Measurements from ENCODE around the gene RAB7B. TPM values are rescaled to one million over a fixed set of nuclear protein-coding genes. Genes with fewer than 3 reads are reported as not detected.

The RAB7B gene
- total and polyA plus RNA-seq, 2 experiments from 2014 or later = 4.5 to 22.6 TPM

DNA sequence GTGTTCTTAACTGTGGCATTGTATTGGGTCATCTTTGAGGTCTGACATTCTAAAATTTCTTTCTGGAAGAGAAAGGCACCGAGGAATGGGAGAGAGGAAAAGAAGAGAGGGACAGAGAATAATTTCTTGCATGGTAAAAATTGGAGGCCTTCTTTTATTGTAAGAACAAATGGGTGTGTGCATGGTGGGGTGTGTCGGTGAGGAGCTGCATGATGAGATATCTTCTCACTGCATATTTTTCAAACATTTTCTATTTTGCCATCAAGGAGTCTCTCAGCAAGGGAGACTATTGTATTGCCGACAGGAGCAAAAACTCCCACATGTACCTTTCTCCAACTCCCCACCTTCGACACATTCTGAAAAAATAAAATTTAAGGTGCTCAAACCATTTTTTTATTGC is 27.0 kb upstream of the RAB7B start:
- Histone ChIP-seq H2AFZ (no peak overlapping the region), H3K9me2 (replicated peaks; ENCODE audit: insufficient read depth) (no peaks in the 10 kb centered on the region), H3K36me3 (replicated peaks; ENCODE audit: insufficient read depth, low read depth) (no peaks in the 10 kb centered on the region), H3K27ac (no peak overlapping the region), H3K4me1 (ENCODE audit: insufficient read depth) (no peaks in the 10 kb centered on the region), H3K79me2 (no peaks in the 10 kb centered on the region), H3K27me3 (no peaks in the 10 kb centered on the region), H3K9me3 (ENCODE audit: low read depth) (no peaks in the 10 kb centered on the region), H3K4me2 (no peak overlapping the region), H4K20me1 (ENCODE audit: insufficient read depth, poor library complexity, severe bottlenecking) (no peaks in the 10 kb centered on the region), H3K4me3 (no peak overlapping the region)
- TF ChIP-seq EZH2 (IDR thresholded peaks at IDR 0.05; ENCODE audit: borderline replicate concordance) = no peak
- TF ChIP-seq EZH2phosphoT487 (IDR thresholded peaks at IDR 0.05; ENCODE audit: low read depth, severe bottlenecking, unreplicated experiment) = no peak
- no peak for DNase-seq (ENCODE audit: low spot score)
- 81% methylated on average over 4 of the region's 4 CpGs for WGBS (ENCODE audit: low lambda C conversion rate, missing lambda C conversion rate)

DNA sequence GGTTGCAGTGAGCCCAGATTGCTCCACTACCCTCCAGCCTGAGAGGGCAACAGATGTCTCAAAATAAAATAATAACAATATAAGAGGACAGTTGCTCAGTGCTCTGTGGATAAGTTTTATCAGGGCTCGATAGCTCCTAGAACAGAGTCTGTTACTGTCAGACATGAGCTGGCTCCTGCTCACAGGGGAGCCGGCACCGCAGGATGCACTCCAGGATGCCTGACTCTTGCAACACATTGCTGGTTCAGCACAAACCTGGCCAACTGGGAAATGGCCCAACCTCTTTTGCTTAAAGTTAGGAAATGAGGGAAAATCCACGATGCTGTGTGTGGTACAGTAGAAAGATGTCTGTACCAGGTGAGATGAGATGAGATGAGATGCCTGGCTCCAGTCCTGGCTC is 26.3 kb upstream of the RAB7B start:
- Histone ChIP-seq H3K36me3 (replicated peaks; ENCODE audit: insufficient read depth, low read depth) (no peaks in the 10 kb centered on the region), H3K4me2 (no peak overlapping the region), H3K4me1 (ENCODE audit: insufficient read depth) (no peaks in the 10 kb centered on the region), H3K79me2 (no peaks in the 10 kb centered on the region), H3K9me2 (replicated peaks; ENCODE audit: insufficient read depth) (no peaks in the 10 kb centered on the region), H2AFZ (no peak overlapping the region), H3K27me3 (no peaks in the 10 kb centered on the region), H3K4me3 (no peak overlapping the region), H4K20me1 (ENCODE audit: insufficient read depth, poor library complexity, severe bottlenecking) (no peaks in the 10 kb centered on the region), H3K27ac (no peak overlapping the region), H3K9me3 (ENCODE audit: low read depth) (no peaks in the 10 kb centered on the region)
- WGBS (ENCODE audit: low lambda C conversion rate, missing lambda C conversion rate) = 60% methylated on average over 4 of the region's 4 CpGs
- TF ChIP-seq EZH2phosphoT487 (IDR thresholded peaks at IDR 0.05; ENCODE audit: low read depth, severe bottlenecking, unreplicated experiment) = no peak
- no peak for TF ChIP-seq CTCF (IDR thresholded peaks at IDR 0.05; ENCODE audit: poor library complexity)
- TF ChIP-seq EZH2 (IDR thresholded peaks at IDR 0.05; ENCODE audit: borderline replicate concordance) = no peak
- DNase-seq (ENCODE audit: low spot score) = peak; percentile 68

GRCh38 chr1:206025283-206025820 is 22.2 kb upstream of the RAB7B start:
- DNase-seq (ENCODE audit: low spot score) = no peak
- H3K4me1 ChIP-seq (ENCODE audit: insufficient read depth) = peaks cover 7% of the 10 kb centered on the region
- H3K9me3 ChIP-seq (ENCODE audit: low read depth) = no peaks in the 10 kb centered on the region
- H3K27ac ChIP-seq = no peak overlapping the region
- H3K4me2 ChIP-seq = no peak overlapping the region
- no peaks in the 10 kb centered on the region for H3K27me3 ChIP-seq
- no peaks in the 10 kb centered on the region for H3K9me2 ChIP-seq (replicated peaks; ENCODE audit: insufficient read depth)
- no peak overlapping the region for H3K4me3 ChIP-seq
- no peak overlapping the region for H2AFZ ChIP-seq
- H4K20me1 ChIP-seq (ENCODE audit: insufficient read depth, poor library complexity, severe bottlenecking) = no peaks in the 10 kb centered on the region
- no peaks in the 10 kb centered on the region for H3K36me3 ChIP-seq (replicated peaks; ENCODE audit: insufficient read depth, low read depth)
- 72% methylated on average over 3 of the region's 3 CpGs for WGBS (ENCODE audit: low lambda C conversion rate, missing lambda C conversion rate)
- TF ChIP-seq EZH2phosphoT487 (IDR thresholded peaks at IDR 0.05; ENCODE audit: low read depth, severe bottlenecking, unreplicated experiment) (no peak), EZH2 (IDR thresholded peaks at IDR 0.05; ENCODE audit: borderline replicate concordance) (no peak), CTCF (IDR thresholded peaks at IDR 0.05; ENCODE audit: poor library complexity) (no peak)
- no peaks in the 10 kb centered on the region for H3K79me2 ChIP-seq

GRCh38 chr1:206023695-206024094 is 20.5 kb upstream of the RAB7B start, which contains the start of gene CTSE:
CTSE (minus strand) TSS chr1:206023895; CDS start chr1:206023791, 104 bp downstream.
- peaks cover 7% of the 10 kb centered on the region for H3K4me1 ChIP-seq (ENCODE audit: insufficient read depth)
- H3K36me3 ChIP-seq (replicated peaks; ENCODE audit: insufficient read depth, low read depth) = no peaks in the 10 kb centered on the region
- no peaks in the 10 kb centered on the region for H3K9me3 ChIP-seq (ENCODE audit: low read depth)
- H3K27me3 ChIP-seq = no peaks in the 10 kb centered on the region
- no peaks in the 10 kb centered on the region for H3K79me2 ChIP-seq
- H3K4me2 ChIP-seq = peak within 1 kb of the TSS; percentile 59
- no peak within 1 kb of the TSS for H3K4me3 ChIP-seq
- no peaks in the 10 kb centered on the region for H4K20me1 ChIP-seq (ENCODE audit: insufficient read depth, poor library complexity, severe bottlenecking)
- H2AFZ ChIP-seq = no peak within 1 kb of the TSS
- no peaks in the 10 kb centered on the region for H3K9me2 ChIP-seq (replicated peaks; ENCODE audit: insufficient read depth)
- no peak for TF ChIP-seq CTCF (IDR thresholded peaks at IDR 0.05; ENCODE audit: poor library complexity)
- no peak for TF ChIP-seq EZH2 (IDR thresholded peaks at IDR 0.05; ENCODE audit: borderline replicate concordance)
- no peak for TF ChIP-seq EZH2phosphoT487 (IDR thresholded peaks at IDR 0.05; ENCODE audit: low read depth, severe bottlenecking, unreplicated experiment)
- H3K27ac ChIP-seq = peak within 1 kb of the TSS; percentile 27
- 70% methylated on average over 11 of the region's 11 CpGs for WGBS (ENCODE audit: low lambda C conversion rate, missing lambda C conversion rate)
- peak; percentile 63 for DNase-seq (ENCODE audit: low spot score)
